Ovary (tissue), 3 donors: ENCODE data around the gene TAOK1.

Source experiments
- EP300 ChIP-seq: sonication (generic); formaldehyde crosslinking; IDR thresholded peaks from one replicate; pipeline ENCODE4 v1.6.1; 2017; ENCODE audit warnings: antibody characterized with exemption
- TF ChIP-seq, protein P1 (sequence below), 3 donors: fragments of 450-650 bp in 2 of 3; fragments of 200-600 bp in 1 of 3; IDR thresholded peaks; one replicate each; pipeline versions ENCODE4 v1.5.1 to v1.8.0; 2016 to 2022; ENCODE audit warnings: antibody characterized with exemption in 3 of 3, mild to moderate bottlenecking in 1 of 3
- donor health status: DM: no; HTN: no; CAD: no.

DNA sequence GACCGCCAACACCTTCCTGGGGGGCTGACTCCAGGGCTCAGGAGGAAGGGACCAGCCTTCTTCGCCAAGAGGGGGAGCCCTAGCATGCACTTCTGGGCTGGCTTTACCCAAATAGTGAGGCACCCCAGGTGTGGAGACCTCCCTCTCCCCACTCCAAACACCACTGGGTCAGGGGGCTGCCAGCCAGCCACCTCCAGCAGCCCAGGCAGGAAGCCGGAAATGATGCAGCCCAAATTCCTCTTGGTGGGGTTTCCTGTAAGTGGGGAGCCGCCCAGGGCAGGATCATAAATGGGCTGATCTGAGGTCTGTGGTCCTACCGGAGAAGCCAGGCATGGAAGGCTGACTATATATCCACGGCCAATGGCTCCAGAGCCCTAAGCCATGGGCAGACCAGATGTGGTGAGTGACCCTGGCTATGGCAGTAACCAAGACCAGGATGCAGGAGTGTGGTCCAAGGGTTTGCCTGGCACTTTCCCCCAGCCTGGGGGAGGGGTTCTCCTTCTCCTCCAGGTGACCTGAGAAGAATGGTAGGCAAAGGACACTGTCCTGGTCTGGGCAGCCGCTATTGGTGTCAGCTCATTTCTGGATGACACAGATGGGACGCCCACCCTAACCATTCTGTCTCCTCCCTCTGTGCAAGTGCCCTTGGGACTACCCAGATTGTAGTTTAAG lies 195.1 kb downstream of the TAOK1 start:
- TF ChIP-seq, protein P1, sequence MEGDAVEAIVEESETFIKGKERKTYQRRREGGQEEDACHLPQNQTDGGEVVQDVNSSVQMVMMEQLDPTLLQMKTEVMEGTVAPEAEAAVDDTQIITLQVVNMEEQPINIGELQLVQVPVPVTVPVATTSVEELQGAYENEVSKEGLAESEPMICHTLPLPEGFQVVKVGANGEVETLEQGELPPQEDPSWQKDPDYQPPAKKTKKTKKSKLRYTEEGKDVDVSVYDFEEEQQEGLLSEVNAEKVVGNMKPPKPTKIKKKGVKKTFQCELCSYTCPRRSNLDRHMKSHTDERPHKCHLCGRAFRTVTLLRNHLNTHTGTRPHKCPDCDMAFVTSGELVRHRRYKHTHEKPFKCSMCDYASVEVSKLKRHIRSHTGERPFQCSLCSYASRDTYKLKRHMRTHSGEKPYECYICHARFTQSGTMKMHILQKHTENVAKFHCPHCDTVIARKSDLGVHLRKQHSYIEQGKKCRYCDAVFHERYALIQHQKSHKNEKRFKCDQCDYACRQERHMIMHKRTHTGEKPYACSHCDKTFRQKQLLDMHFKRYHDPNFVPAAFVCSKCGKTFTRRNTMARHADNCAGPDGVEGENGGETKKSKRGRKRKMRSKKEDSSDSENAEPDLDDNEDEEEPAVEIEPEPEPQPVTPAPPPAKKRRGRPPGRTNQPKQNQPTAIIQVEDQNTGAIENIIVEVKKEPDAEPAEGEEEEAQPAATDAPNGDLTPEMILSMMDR (IDR thresholded peaks at IDR 0.05): no peak
- TF ChIP-seq EP300: no peak
